Suprapubic skin (tissue), 4 donors: ENCODE results near the gene KLRC2. TPM values are rescaled to one million over a fixed set of nuclear protein-coding genes. Genes with fewer than 3 reads are reported as not detected.
"Not testable (repeated sequence)": the region's sequence is repeated elsewhere in the genome, so short reads cannot be mapped to it uniquely, and the experiment has no call there.

Experiments used
- DNase-seq, 2 donors: peaks; one replicate each; pipeline ENCODE4 v3.0.0-alpha.2; 2019; ENCODE audit warnings: low spot score in 2 of 2
- H3K27ac ChIP-seq: fragments of 200-600 bp; sonication (generic); one replicate; pipeline ENCODE4 v1.5.1; 2019
- H3K27me3 ChIP-seq: fragments of 200-600 bp; sonication (generic); one replicate; pipeline ENCODE4 v1.5.1; 2019
- H3K36me3 ChIP-seq: fragments of 200-600 bp; sonication (generic); one replicate; pipeline ENCODE4 v1.5.1; 2019
- H3K4me1 ChIP-seq: fragments of 200-600 bp; sonication (generic); one replicate; pipeline ENCODE4 v1.5.1; 2019
- H3K4me3 ChIP-seq: fragments of 200-600 bp; sonication (generic); one replicate; pipeline ENCODE4 v1.5.1; 2019; ENCODE audit warnings: mild to moderate bottlenecking
- H3K9me3 ChIP-seq: fragments of 200-600 bp; sonication (generic); one replicate; pipeline ENCODE4 v1.5.1; 2019
- EP300 ChIP-seq: sonication (generic); formaldehyde crosslinking; IDR thresholded peaks from one replicate; pipeline ENCODE4 v1.6.1; 2017; ENCODE audit warnings: antibody characterized with exemption
- POLR2A ChIP-seq, 2 donors: fragments of 450-650 bp; IDR thresholded peaks; one replicate each; pipeline ENCODE4 v1.6.1; 2017; ENCODE audit warnings: antibody characterized with exemption in 2 of 2, mild to moderate bottlenecking in 2 of 2, moderate library complexity in 2 of 2
- POLR2AphosphoS5 ChIP-seq, 3 donors: sonication (generic); formaldehyde crosslinking; IDR thresholded peaks; one replicate each; pipeline ENCODE4 v1.6.1; 2017; ENCODE audit warnings: antibody characterized with exemption in 3 of 3
- WGBS: methylation state at CpG from one replicate; pipeline ENCODE4 v1.1.5; 2018; 5-methylcytosine and 5-hydroxymethylcytosine counted together
- total RNA-seq, 4 donors: library from RNA; depleted of rRNA; stranded (reverse); fragments of >200 nt; gene quantifications; one replicate each; pipeline ENCODE4 v1.1.0, GENCODE V29; 2016
- TF ChIP-seq, protein P1 (sequence below), 2 donors: fragments of 200-600 bp in 1 of 2; fragments of 450-650 bp in 1 of 2; sonication (generic) in 1 of 2; IDR thresholded peaks; one replicate each; pipeline ENCODE4 v1.5.1; 2016 to 2019; ENCODE audit warnings: antibody characterized with exemption in 2 of 2, mild to moderate bottlenecking in 1 of 2, moderate library complexity in 1 of 2

Gene KLRC2
- total RNA-seq, 4 donors from 2014 or later, result 0.89 TPM; not detected in 3

DNA sequence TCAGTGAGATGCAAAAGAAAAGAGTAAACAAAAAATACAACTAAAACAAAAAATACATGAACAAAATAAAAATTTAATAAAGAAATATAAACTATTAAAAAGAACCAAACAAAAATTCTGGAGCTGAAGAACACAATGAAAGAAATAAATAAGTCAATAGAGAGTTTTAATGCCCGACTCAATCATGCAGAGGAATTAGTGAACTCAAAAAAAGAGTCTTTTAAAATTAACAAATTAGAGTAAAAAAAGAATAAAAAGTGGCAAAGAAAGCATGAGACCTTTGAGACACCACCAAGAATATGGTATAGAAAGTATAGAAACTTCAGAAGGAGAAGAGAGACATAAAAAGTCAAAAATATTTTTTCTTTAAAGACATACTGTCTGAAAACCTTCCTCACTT, 20.0 kb upstream of the KLRC2 start:
- 92% methylated on average over 1 of the region's 1 CpG for WGBS
- no peaks in the 10 kb centered on the region for H3K36me3 ChIP-seq
- H3K4me1 ChIP-seq, result no peaks in the 10 kb centered on the region
- peaks cover 16% of the 10 kb centered on the region for H3K9me3 ChIP-seq
- H3K4me3 ChIP-seq, result no peak overlapping the region
- no peaks in the 10 kb centered on the region for H3K27me3 ChIP-seq
- H3K27ac ChIP-seq, result no peak overlapping the region
- TF ChIP-seq POLR2A (IDR thresholded peaks at IDR 0.05), result no peak
- no peak for TF ChIP-seq EP300
- no peak for TF ChIP-seq POLR2AphosphoS5 (IDR thresholded peaks at IDR 0.05)
- TF ChIP-seq, protein P1, sequence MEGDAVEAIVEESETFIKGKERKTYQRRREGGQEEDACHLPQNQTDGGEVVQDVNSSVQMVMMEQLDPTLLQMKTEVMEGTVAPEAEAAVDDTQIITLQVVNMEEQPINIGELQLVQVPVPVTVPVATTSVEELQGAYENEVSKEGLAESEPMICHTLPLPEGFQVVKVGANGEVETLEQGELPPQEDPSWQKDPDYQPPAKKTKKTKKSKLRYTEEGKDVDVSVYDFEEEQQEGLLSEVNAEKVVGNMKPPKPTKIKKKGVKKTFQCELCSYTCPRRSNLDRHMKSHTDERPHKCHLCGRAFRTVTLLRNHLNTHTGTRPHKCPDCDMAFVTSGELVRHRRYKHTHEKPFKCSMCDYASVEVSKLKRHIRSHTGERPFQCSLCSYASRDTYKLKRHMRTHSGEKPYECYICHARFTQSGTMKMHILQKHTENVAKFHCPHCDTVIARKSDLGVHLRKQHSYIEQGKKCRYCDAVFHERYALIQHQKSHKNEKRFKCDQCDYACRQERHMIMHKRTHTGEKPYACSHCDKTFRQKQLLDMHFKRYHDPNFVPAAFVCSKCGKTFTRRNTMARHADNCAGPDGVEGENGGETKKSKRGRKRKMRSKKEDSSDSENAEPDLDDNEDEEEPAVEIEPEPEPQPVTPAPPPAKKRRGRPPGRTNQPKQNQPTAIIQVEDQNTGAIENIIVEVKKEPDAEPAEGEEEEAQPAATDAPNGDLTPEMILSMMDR (IDR thresholded peaks at IDR 0.05), result no peak
- DNase-seq, result no peak

DNA sequence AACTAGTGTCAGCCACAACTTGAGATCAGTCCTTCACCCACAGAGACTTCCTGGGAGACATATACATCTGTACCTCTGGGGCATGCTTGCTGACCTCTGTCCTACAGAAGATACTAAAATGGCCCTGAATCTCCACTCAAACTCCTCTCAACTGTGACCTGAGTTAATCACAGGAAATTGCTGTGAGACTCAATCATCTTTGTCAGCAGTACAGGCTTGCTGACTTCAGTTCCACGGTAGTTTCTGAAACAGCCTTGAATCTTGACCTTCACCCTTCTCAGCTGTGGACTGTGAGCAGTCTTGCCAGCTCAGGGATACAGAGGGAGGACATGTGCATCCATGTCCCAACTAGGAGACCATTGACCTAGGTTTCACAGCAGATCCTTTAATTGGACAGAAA, 18.7 kb upstream of the KLRC2 start:
- no peak for TF ChIP-seq POLR2AphosphoS5 (IDR thresholded peaks at IDR 0.05)
- no peak for TF ChIP-seq POLR2A (IDR thresholded peaks at IDR 0.05)
- TF ChIP-seq EP300, result no peak
- TF ChIP-seq, protein P1 (IDR thresholded peaks at IDR 0.05), result no peak
- WGBS, result 100% methylated on average over 1 of the region's 1 CpG
- Histone ChIP-seq H3K27ac (no peak overlapping the region), H3K4me1 (no peaks in the 10 kb centered on the region), H3K36me3 (no peaks in the 10 kb centered on the region), H3K4me3 (no peak overlapping the region), H3K27me3 (no peaks in the 10 kb centered on the region), H3K9me3 (peaks cover 16% of the 10 kb centered on the region)
- DNase-seq, result no peak

DNA sequence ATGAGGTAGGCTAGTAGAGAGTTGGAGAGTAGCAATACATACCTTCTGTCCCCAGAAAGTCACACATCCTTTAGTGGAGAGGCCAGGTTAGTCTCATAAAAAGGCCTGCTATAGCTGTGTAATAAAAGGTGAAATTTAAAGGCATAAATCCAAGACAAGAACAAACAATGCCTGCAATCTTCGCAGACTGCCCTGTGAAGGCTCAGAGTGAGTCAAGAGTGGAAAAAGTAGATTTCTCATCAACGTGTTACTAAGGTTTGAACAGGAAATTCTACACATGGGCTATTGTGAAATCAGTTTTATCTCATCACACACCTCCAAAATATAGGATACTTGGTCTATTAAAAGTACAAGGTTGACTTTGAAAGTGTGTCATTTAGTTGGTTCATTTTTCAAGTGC, 17.3 kb upstream of the KLRC2 start, which contains the start of gene KLRC1:
Gene KLRC1, minus strand, starts transcription at position 222 of the 400 bp plus-strand sequence. CDS start 2,221 bp downstream, outside the sequence.
- H3K9me3 ChIP-seq, result peaks cover 16% of the 10 kb centered on the region
- H3K4me1 ChIP-seq, result no peaks in the 10 kb centered on the region
- no peak within 1 kb of the TSS for H3K4me3 ChIP-seq
- TF ChIP-seq POLR2A (IDR thresholded peaks at IDR 0.05) (no peak), POLR2AphosphoS5 (IDR thresholded peaks at IDR 0.05) (no peak), EP300 (no peak)
- TF ChIP-seq, protein P1 (IDR thresholded peaks at IDR 0.05), result no peak
- no peaks in the 10 kb centered on the region for H3K27me3 ChIP-seq
- H3K27ac ChIP-seq, result no peak within 1 kb of the TSS
- no peak for DNase-seq
- 54% methylated on average over 2 of the region's 2 CpGs for WGBS
- no peaks in the 10 kb centered on the region for H3K36me3 ChIP-seq

DNA sequence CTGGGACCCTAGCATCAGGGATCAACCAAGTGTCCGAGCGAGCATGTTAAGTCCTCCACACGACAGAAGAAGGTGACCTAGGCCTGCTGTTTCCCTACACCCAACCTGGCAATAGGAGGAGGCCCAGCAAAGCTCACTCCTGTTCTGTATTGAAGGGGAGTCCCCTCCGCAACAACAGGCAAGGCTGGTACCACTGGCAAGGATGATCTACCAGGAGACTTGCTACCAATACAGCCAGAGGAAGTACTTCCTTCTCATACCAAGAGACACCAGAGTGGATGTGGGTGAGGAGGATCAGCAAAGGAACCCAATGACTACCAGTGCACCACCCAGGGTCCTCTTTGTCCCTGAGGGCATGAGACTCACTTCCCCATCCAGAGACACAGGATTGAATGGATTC, 12.4 kb upstream of the KLRC2 start:
- Histone ChIP-seq H3K9me3 (no peaks in the 10 kb centered on the region), H3K36me3 (no peaks in the 10 kb centered on the region), H3K27ac (no peak overlapping the region), H3K27me3 (no peaks in the 10 kb centered on the region), H3K4me1 (no peaks in the 10 kb centered on the region), H3K4me3 (no peak overlapping the region)
- TF ChIP-seq POLR2AphosphoS5 (IDR thresholded peaks at IDR 0.05), result no peak
- no peak for TF ChIP-seq EP300
- WGBS, result 91% methylated on average over 4 of the region's 4 CpGs
- DNase-seq, result no peak

DNA sequence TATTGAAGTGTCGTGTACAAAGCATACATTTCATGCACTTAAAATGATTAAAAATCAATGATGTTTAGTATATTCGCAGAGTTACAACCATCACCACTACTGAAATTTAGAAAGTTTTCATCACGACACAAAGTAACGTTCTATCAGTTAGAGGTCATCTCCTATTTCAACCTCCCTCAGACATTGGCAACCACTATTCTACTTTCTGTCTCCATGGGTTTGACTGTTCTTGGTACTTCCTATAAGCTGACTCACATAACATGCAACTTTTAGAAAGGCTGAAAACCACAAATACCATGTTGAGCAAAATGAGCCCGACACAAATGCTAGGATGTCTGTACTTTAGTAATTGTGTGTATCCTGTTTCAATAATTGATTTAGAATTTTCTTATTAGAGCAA, 10.2 kb upstream of the KLRC2 start:
- H3K4me3 ChIP-seq, DNase-seq, H3K9me3 ChIP-seq, H3K27me3 ChIP-seq, H3K4me1 ChIP-seq, H3K36me3 ChIP-seq, H3K27ac ChIP-seq: not testable (repeated sequence)
- 83% methylated on average over 5 of the region's 5 CpGs for WGBS

DNA sequence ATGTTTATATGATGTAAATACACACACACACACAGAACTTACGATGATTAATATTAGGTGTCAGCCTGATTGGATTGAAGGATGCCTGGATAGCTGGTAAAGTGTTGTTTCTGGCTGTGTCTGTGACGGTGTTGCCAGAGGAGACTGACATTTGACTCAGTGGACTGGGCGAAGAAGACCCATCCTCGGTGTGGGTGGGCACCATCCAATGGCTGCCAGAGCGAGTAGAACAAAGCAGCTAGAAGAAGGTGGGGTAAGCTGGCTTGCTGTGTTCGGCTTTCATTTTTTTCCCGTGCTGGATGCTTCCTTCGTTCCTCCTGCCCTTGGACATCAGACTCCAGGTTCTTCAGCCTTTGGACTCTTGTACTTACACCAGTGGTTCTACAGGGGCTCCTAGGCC, 5.3 kb upstream of the KLRC2 start:
- 89% methylated on average over 8 of the region's 8 CpGs for WGBS
- H3K36me3 ChIP-seq, result not testable (repeated sequence)

DNA sequence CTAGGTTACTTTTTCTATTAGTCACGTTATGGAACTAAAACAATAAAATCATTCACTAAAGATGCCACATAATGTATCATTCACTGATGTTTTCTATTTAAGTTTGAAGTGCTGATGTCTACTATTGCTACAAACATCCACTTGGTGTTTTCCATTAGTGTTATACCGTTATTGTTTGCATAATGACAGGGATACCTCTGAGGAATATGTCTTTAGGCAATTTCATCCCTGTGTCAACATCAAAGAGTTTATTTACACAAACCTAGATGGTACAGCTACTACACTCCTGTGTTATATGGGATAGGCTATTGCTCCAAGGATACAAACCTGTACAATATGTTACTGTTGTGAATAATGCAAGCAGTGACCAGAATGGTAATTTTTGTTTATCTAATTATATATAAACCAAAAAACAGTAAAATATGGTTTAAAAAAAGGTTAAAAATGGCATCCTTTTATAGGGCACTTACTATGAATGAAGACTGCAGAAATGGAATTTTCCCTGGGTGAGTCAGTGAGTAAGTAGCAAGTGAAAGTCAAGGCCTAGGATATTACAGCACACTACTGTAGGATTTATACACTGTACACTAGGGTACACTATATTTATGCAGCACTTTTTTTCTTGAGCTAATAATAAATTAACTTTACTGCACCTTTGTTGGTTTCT, 3.9 kb upstream of the KLRC2 start:
- DNase-seq, H3K9me3 ChIP-seq, H3K4me1 ChIP-seq, H3K36me3 ChIP-seq, H3K27ac ChIP-seq, H3K27me3 ChIP-seq, H3K4me3 ChIP-seq: not testable (repeated sequence)
- WGBS, result 60% methylated on average over 2 of the region's 2 CpGs

More for the DNA sequence above, 5.3 kb upstream of the KLRC2 start:
- not testable (repeated sequence) for H3K27ac ChIP-seq, DNase-seq, H3K9me3 ChIP-seq, H3K27me3 ChIP-seq, H3K4me3 ChIP-seq, H3K4me1 ChIP-seq

DNA sequence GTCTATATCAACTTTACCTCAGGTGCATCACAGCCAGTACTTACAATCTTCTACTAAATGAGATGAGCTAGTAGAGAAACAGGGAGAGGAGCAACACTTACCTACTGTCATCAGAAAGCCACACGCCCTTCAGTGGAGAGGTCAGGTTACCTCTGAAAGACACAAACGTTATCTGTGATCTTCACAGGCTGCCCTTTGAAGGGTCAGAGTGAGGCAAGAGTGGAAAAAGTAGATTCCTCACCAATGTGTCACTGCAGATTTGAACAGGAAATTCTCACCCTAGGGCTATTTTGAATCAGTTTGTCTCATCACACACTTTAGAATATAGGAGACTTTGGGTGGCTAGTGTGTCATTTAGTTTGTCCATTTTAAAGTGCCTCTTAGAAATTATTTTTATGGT, 1.8 kb upstream of the KLRC2 start:
- H3K27ac ChIP-seq, DNase-seq, H3K36me3 ChIP-seq, H3K4me3 ChIP-seq, H3K27me3 ChIP-seq, H3K9me3 ChIP-seq, H3K4me1 ChIP-seq: not testable (repeated sequence)
- WGBS, result 0% methylated on average over 1 of the region's 2 CpGs

DNA sequence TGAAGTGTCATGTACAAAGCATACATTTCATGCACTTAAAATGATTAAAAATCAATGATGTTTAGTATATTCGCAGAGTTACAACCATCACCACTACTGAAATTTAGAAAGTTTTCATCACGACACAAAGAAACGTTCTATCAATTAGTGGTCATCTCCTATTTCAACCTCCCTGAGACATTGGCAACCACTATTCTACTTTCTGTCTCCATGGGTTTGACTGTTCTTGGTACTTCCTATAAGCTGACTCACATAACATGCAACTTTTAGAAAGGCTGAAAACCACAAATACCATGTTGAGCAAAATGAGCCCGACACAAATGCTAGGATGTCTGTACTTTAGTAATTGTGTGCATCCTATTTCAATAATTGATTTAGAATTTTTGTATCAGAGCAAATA, 5.2 kb downstream of the KLRC2 start:
- H3K4me1 ChIP-seq, DNase-seq, H3K27me3 ChIP-seq, H3K9me3 ChIP-seq, H3K36me3 ChIP-seq, H3K4me3 ChIP-seq, H3K27ac ChIP-seq: not testable (repeated sequence)
- 90% methylated on average over 4 of the region's 4 CpGs for WGBS

DNA sequence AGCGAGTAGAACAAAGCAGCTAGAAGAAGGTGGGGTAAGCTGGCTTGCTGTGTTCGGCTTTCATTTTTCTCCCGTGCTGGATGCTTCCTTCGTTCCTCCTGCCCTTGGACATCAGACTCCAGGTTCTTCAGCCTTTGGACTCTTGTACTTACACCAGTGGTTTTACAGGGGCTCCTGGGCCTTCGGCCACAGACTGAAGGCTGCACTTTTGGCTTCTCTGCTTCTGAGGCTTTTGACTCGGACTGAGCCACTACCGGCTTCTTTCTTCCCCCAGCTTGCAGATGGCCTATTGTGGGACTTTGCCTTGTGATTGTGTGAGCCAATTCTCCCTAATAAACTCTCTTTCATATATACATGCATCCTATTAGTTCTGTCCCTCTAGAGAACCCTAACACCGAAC, 9.9 kb downstream of the KLRC2 start:
- not testable (repeated sequence) for H3K4me3 ChIP-seq, DNase-seq, H3K9me3 ChIP-seq, H3K27ac ChIP-seq, H3K36me3 ChIP-seq, H3K27me3 ChIP-seq, H3K4me1 ChIP-seq
- WGBS, result 85% methylated on average over 7 of the region's 8 CpGs
